H1 (cell line): Measurements from ENCODE around the gene FBXO45. TPM values are rescaled to one million over a fixed set of nuclear protein-coding genes. Genes with fewer than 3 reads are reported as not detected.

Source experiments
- ATF2 ChIP-seq: IDR thresholded peaks from 2 replicates; pipeline ENCODE4 v1.6.1; 2012; ENCODE audit warnings: low read length, inconsistent platforms
- BACH1 ChIP-seq: IDR thresholded peaks from 2 replicates; pipeline ENCODE4 v1.6.1; 2012; ENCODE audit warnings: low read length, improper control_type of control experiment
- polyA plus RNA-seq, 7 experiments: library from polyadenylated mRNA; depleted of rRNA in 3 of 7; stranded (reverse) in 5 of 7; unstranded in 2 of 7; fragments of >200 nt in 5 of 7; fragments of 200-250 nt in 2 of 7; gene quantifications; 1 replicate in 5 of 7; 2 replicates in 1 of 7; 4 replicates in 1 of 7; pipeline versions ENCODE4 v1.2.1 to v1.2.3, GENCODE V29; 2011 to 2013; ENCODE audit warnings: missing spikeins in 2 of 7, mixed read lengths in 2 of 7
- total RNA-seq: library from RNA; stranded (reverse); fragmentation: NEBNext Ultra II Directional; extraction: Animal tissue kit (Norgen Biotek cat#: 25700); gene quantifications from 2 replicates; pipeline ENCODE4 v1.2.1, GENCODE V29; 2021

FBXO45 gene
- total and polyA plus RNA-seq, 2 of the 8 experiments (the other 6 are each of a cell fraction or from before 2014, with no cell fraction given), result 5.2 to 19.4 TPM

GRCh38 chr3:196544491-196544992, 23.9 kb upstream of the FBXO45 start (continued):
- TF ChIP-seq BACH1 (no peak), ATF2 (no peak)
